Esophagus mucosa (tissue), 1 donor: ENCODE data around the gene RIPPLY2. TPM values are rescaled to one million over a fixed set of nuclear protein-coding genes. Genes with fewer than 3 reads are reported as not detected.
"Not testable (repeated sequence)": the region's sequence is repeated elsewhere in the genome, so short reads cannot be mapped to it uniquely, and the experiment has no call there.

Source experiments
- ATAC-seq: fragments of 200-7000 bp; cut with Tn5 transposase; one replicate; pipeline ENCODE4 v1.9.1; 2020
- total RNA-seq: library from RNA; stranded (reverse); gene quantifications from one replicate; pipeline ENCODE4 v1.2.4, GENCODE V29; 2023
- donor health status: DM: yes; HTN: yes; CAD: no.

The RIPPLY2 gene
- total RNA-seq, 1 donor from 2014 or later, result not detected

GRCh38 chr6:83860782-83861495 lies 7.8 kb downstream of the RIPPLY2 start:
- ATAC-seq, result no peak

DNA sequence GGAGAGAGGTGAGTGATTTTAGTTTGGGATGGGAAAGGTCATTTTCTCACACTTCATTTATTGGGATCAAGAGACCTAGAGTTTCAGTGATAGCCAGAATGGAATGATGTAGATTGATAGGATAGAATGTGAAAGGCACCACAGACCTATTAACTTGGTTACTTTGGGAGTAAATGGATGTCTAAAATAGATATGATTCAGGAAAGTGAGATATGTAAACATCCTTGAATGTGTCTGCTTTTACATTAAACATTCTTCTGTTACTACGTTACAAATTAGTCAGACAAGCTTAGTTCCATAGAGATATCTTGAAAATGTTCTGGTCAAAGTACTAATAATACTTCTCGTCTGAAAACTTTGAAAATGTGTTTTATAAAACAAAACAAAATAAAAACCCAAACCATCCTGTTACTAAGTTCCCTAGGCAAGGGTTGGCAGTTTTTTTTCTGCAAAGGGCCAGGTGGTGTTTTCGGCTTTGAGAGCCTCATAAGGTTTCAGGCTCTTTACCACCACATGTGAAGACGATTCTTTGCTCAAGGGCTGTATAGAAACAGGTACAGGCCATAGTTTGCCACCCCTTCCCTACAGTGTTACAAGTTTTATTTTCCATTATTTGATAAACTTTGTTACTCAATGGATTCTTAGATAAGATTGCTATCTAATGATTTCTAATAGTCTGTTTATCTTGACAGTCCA lies 9.8 kb downstream of the RIPPLY2 start:
- no peak for ATAC-seq

GRCh38 chr6:83867043-83867442 lies 13.9 kb downstream of the RIPPLY2 start:
- ATAC-seq, result no peak

DNA sequence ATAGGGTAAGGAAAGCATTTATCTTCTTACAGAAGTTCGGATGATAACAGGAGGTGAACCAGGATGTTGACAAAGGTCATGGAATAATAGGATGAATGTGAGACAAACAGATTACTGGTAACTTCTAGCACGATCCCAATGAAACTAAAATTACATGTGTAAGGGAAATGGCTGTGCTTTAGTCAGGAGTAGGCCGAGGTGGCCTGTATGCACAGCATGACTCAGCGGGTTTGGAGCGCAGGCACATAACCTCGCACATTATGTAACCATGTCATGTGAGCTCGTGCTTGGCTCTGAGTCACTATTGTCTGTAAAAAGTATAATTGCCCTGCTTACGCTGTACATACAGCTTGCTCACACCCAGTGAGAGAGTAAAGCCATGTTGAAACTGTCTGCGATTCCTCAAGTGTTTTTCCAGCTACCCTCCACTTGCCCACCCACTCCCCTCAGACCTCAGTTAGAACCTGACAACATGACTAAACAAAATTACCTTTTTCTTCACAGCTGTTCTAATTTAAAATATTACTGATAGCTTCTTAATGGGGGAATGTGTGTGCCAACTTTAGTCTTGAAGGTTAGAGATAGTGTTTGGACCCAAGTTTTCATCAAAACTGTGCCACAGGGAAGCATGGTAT lies 14.5 kb downstream of the RIPPLY2 start:
- peak; percentile 100 for ATAC-seq

GRCh38 chr6:83868639-83869038 lies 15.5 kb downstream of the RIPPLY2 start:
- no peak for ATAC-seq

- ATAC-seq, result no peak
Observed at GRCh38 chr6:83870649-83871048, 17.5 kb downstream of the RIPPLY2 start.

GRCh38 chr6:83872386-83873118 lies 19.4 kb downstream of the RIPPLY2 start:
- ATAC-seq, result no peak

DNA sequence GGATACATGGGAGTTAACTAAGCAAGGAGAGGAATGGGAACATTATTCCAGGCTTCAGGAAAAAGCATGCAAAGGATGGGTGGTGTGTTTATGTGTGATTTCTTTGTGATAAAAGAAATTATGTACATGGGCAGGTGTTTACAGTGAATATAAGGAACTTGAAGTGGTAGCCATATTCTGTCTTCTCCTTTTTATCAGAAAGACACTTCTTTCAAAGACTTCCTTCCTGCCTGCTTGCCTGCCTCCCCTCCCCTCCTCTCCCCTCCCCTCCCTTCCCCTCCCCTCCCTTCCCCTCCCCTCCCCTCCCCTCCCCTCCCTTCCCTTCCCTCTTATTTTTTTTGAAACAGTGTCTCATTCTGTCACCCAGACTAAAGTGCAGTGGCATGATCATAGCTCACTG lies 20.7 kb downstream of the RIPPLY2 start:
- no peak for ATAC-seq

DNA sequence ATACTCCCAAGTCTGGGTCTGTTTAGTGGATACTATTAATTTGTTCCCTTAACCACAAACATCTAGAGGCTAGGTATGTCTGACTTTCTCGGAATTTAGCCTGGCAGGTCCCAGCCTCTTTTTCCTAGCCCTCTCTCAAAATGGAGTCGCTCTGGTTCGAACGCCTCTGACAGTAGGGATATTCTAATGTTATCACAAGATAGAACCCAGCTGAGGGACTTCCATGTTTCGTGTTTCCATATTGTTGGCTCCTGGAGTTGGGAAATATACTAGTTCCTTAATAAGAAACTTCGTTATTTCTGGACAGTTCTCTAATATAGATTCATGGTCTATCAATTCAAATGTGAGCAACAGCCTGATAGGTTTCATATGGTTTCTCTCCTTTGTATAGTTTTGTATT lies 22.7 kb downstream of the RIPPLY2 start:
- no peak for ATAC-seq

GRCh38 chr6:83878902-83879644 lies 25.9 kb downstream of the RIPPLY2 start:
- no peak for ATAC-seq

- ATAC-seq, result no peak
Observed at GRCh38 chr6:83879746-83880145, 26.6 kb downstream of the RIPPLY2 start.

- no peak for ATAC-seq
Observed at GRCh38 chr6:83883240-83883639, 30.1 kb downstream of the RIPPLY2 start.

- peak; percentile 64 for ATAC-seq
Observed at GRCh38 chr6:83884523-83884922, 31.4 kb downstream of the RIPPLY2 start.

- ATAC-seq, result no peak
Observed at GRCh38 chr6:83885984-83886383, 32.8 kb downstream of the RIPPLY2 start.

- ATAC-seq, result no peak
Observed at GRCh38 chr6:83889621-83890020, 36.5 kb downstream of the RIPPLY2 start.

- no peak for ATAC-seq
Observed at GRCh38 chr6:83890520-83890919, 37.4 kb downstream of the RIPPLY2 start.

DNA sequence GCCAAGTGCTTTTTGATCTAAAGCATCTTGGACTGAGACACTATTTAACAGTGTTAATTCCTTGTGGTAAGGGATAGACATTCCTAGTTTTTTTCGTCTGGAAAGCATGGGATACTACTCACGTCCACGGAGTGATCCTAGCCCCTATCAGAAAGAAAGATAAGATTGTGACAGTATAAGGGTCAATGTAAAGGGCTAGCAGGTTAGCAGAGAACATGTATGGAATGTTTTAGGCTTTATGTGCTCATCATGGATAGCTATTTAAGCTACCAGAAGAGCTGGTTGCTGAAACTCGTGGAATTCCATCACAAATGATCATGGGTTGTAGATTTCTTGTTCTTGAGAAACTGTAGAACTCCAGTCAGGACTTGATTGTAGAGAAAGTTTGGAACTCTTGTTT lies 38.4 kb downstream of the RIPPLY2 start:
- no peak for ATAC-seq

- no peak for ATAC-seq
Observed at GRCh38 chr6:83893024-83893423, 39.9 kb downstream of the RIPPLY2 start.

DNA sequence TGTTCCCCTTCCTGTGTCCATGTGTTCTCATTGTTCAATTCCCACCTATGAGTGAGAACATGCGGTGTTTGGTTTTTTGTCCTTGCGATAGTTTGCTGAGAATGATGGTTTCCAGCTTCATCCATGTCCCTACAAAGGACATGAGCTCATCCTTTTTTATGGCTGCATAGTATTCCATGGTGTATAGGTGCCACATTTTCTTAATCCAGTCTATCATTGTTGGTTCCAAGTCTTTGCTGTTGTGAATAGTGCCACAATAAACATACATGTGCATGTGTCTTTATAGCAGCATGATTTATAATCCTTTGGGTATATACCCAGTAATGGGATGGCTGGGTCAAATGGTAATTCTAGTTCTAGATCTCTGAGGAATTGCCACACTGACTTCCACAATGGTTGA lies 43.9 kb downstream of the RIPPLY2 start:
- ATAC-seq, result not testable (repeated sequence)

- no peak for ATAC-seq
Observed at GRCh38 chr6:83901624-83902023, 48.5 kb downstream of the RIPPLY2 start.

- ATAC-seq, result no peak
Observed at GRCh38 chr6:83904395-83904794, 51.2 kb downstream of the RIPPLY2 start.

DNA sequence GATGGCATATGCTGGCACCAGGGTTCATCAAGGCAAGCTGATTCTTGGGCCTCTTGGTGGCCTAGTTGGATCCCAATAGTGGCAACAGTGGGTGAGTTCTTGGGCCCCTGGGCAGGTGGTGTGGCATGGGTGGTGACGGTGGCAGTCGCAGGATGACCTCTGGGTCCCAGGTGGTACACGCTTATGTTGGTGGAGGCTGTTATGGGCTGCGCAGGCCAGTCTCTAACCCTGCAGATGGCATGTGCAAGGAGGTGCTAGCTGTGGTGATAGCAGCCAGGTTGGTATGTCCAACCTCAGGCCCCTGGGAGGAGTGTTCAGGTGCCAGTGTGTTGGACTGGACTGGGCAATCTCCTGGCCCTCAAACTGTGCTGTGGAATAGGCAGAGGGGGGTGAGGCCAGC lies 52.5 kb downstream of the RIPPLY2 start:
- no peak for ATAC-seq
